HG02759 (cell line): ENCODE measurements around the gene NIPAL1.

Experiments
- ATAC-seq: cut with Tn5 transposase; IDR thresholded peaks from one replicate; pipeline ENCODE4 v1.9.1; 2021; ENCODE audit warnings: mild to moderate bottlenecking, moderate library complexity; ENCODE audit not compliant: unreplicated experiment

Gene NIPAL1

GRCh38 chr4:48024522-48024921, 8.0 kb downstream of the NIPAL1 start:
- no peak for ATAC-seq

- no peak for ATAC-seq
Measured at GRCh38 chr4:48025005-48025404, 8.4 kb downstream of the NIPAL1 start.

- peak; percentile 71 for ATAC-seq
Measured at GRCh38 chr4:48027653-48028052, 11.1 kb downstream of the NIPAL1 start.

- peak; percentile 68 for ATAC-seq
Measured at GRCh38 chr4:48028696-48029095, 12.1 kb downstream of the NIPAL1 start.

- no peak for ATAC-seq
Measured at GRCh38 chr4:48030470-48030869, 13.9 kb downstream of the NIPAL1 start.

GRCh38 chr4:48031802-48032525, 15.4 kb downstream of the NIPAL1 start:
- ATAC-seq = no peak

- ATAC-seq = no peak
Measured at GRCh38 chr4:48032721-48033120, 16.1 kb downstream of the NIPAL1 start.

GRCh38 chr4:48033412-48033811, 16.8 kb downstream of the NIPAL1 start:
- ATAC-seq = no peak

GRCh38 chr4:48033825-48034413, 17.3 kb downstream of the NIPAL1 start:
- ATAC-seq = peak; percentile 37

- no peak for ATAC-seq
Measured at GRCh38 chr4:48035952-48036351, 19.4 kb downstream of the NIPAL1 start.

GRCh38 chr4:48037117-48037462, 20.5 kb downstream of the NIPAL1 start:
- ATAC-seq = no peak

GRCh38 chr4:48038666-48039065, 22.1 kb downstream of the NIPAL1 start:
- ATAC-seq = no peak

GRCh38 chr4:48039561-48039960, 23.0 kb downstream of the NIPAL1 start:
- ATAC-seq = no peak

GRCh38 chr4:48041535-48042137, 25.1 kb downstream of the NIPAL1 start:
- no peak for ATAC-seq

GRCh38 chr4:48042979-48043461, 26.4 kb downstream of the NIPAL1 start:
- no peak for ATAC-seq

GRCh38 chr4:48043504-48043903, 26.9 kb downstream of the NIPAL1 start:
- ATAC-seq = no peak

GRCh38 chr4:48044298-48044697, 27.7 kb downstream of the NIPAL1 start:
- no peak for ATAC-seq

- no peak for ATAC-seq
Measured at GRCh38 chr4:48046059-48046458, 29.5 kb downstream of the NIPAL1 start.

- ATAC-seq = peak; percentile 97
Measured at GRCh38 chr4:48047421-48047844, 30.9 kb downstream of the NIPAL1 start.

GRCh38 chr4:48047896-48048295, 31.3 kb downstream of the NIPAL1 start:
- peak; percentile 12 for ATAC-seq

- ATAC-seq = no peak
Measured at GRCh38 chr4:48049483-48049882, 32.9 kb downstream of the NIPAL1 start.

- ATAC-seq = no peak
Measured at GRCh38 chr4:48051078-48051477, 34.5 kb downstream of the NIPAL1 start.
